ENCODE measurements around the gene COX11.

COX11 gene

DNA sequence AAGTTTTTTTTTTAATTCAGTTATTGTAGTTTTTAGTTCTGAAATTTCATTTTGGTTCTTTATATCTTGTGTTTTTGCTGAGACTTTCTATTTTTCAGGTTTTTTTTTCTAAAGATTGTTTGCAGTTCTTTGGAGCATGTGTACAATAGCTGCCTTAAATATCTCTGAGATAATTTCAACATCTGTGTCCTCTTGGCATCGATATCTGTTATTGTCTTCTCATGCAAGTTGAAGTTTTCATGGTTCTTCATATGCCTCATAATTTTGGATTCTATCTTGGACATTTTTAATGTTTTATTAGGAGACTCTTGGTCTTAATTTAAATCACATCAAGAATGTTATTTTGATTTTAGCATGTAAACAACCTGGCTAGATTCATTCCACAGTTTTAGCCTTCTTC, 22.8 kb downstream of the COX11 start:
- H3K4me2 ChIP-seq (ENCODE audit: insufficient read depth, low read length), result no peak overlapping the region
- no peaks in the 10 kb centered on the region for H3K79me2 ChIP-seq (ENCODE audit: insufficient read depth, low read length)
- no peak overlapping the region for H3K4me3 ChIP-seq (ENCODE audit: low read depth in 1 of 2, low read length in 2 of 2)
- no peak overlapping the region for H3K27ac ChIP-seq (ENCODE audit: low read length)
- H3K9ac ChIP-seq (ENCODE audit: low read depth, low read length), result no peak overlapping the region
- H3K4me1 ChIP-seq (ENCODE audit: insufficient read depth, low read length), result no peaks in the 10 kb centered on the region
- no peaks in the 10 kb centered on the region for H3K27me3 ChIP-seq (ENCODE audit: insufficient read depth, low read length, poor library complexity)
- TF ChIP-seq EZH2 (IDR thresholded peaks at IDR 0.05; ENCODE audit: borderline replicate concordance, low read depth, low read length, severe bottlenecking), result no peak
- TF ChIP-seq, protein P1, sequence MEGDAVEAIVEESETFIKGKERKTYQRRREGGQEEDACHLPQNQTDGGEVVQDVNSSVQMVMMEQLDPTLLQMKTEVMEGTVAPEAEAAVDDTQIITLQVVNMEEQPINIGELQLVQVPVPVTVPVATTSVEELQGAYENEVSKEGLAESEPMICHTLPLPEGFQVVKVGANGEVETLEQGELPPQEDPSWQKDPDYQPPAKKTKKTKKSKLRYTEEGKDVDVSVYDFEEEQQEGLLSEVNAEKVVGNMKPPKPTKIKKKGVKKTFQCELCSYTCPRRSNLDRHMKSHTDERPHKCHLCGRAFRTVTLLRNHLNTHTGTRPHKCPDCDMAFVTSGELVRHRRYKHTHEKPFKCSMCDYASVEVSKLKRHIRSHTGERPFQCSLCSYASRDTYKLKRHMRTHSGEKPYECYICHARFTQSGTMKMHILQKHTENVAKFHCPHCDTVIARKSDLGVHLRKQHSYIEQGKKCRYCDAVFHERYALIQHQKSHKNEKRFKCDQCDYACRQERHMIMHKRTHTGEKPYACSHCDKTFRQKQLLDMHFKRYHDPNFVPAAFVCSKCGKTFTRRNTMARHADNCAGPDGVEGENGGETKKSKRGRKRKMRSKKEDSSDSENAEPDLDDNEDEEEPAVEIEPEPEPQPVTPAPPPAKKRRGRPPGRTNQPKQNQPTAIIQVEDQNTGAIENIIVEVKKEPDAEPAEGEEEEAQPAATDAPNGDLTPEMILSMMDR (IDR thresholded peaks at IDR 0.05; ENCODE audit: borderline replicate concordance, extremely low read depth, low read length, poor library complexity, severe bottlenecking), result no peak
- H4K20me1 ChIP-seq (ENCODE audit: insufficient read depth, low read length), result no peaks in the 10 kb centered on the region
- ATAC-seq (ENCODE audit: insufficient read depth, low read depth) (no peak), DNase-seq (no peak)
- H2AFZ ChIP-seq (ENCODE audit: low read depth, low read length), result no peak overlapping the region
- H3K9me3 ChIP-seq (ENCODE audit: insufficient read depth, low read length, severe bottlenecking), result no peaks in the 10 kb centered on the region
- H3K36me3 ChIP-seq (ENCODE audit: insufficient read depth, low read length), result no peaks in the 10 kb centered on the region

DNA sequence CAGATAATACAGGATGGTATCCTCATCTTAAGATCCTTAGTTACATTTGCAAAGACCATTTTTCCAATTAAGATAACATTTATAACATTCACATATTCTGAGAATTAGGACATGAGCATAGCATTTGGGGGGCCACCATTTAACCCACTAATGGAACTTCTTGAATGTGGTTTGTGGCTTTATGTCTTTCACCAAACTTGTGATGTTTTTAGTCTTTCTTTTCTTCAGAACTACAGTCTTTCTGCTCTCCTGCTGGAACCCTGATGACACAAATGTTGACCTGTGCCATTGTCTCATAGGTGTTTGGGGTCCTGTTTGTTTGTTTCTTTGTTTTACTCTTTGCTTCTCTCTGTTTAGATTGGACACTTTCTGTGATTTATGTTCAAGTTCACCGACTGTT, 23.2 kb downstream of the COX11 start:
- Histone ChIP-seq H3K27ac (ENCODE audit: low read length) (no peak overlapping the region), H3K9ac (ENCODE audit: low read depth, low read length) (no peak overlapping the region), H3K36me3 (ENCODE audit: insufficient read depth, low read length) (no peaks in the 10 kb centered on the region), H3K27me3 (ENCODE audit: insufficient read depth, low read length, poor library complexity) (no peaks in the 10 kb centered on the region), H3K9me3 (ENCODE audit: insufficient read depth, low read length, severe bottlenecking) (no peaks in the 10 kb centered on the region), H3K4me3 (ENCODE audit: low read depth in 1 of 2, low read length in 2 of 2) (no peak overlapping the region), H3K79me2 (ENCODE audit: insufficient read depth, low read length) (no peaks in the 10 kb centered on the region), H4K20me1 (ENCODE audit: insufficient read depth, low read length) (no peaks in the 10 kb centered on the region), H2AFZ (ENCODE audit: low read depth, low read length) (no peak overlapping the region), H3K4me1 (ENCODE audit: insufficient read depth, low read length) (no peaks in the 10 kb centered on the region), H3K4me2 (ENCODE audit: insufficient read depth, low read length) (no peak overlapping the region)
- DNase-seq, result no peak
- no peak for ATAC-seq (ENCODE audit: insufficient read depth, low read depth)
- no peak for TF ChIP-seq EZH2 (IDR thresholded peaks at IDR 0.05; ENCODE audit: borderline replicate concordance, low read depth, low read length, severe bottlenecking)
- TF ChIP-seq, protein P1 (IDR thresholded peaks at IDR 0.05; ENCODE audit: borderline replicate concordance, extremely low read depth, low read length, poor library complexity, severe bottlenecking), result no peak

DNA sequence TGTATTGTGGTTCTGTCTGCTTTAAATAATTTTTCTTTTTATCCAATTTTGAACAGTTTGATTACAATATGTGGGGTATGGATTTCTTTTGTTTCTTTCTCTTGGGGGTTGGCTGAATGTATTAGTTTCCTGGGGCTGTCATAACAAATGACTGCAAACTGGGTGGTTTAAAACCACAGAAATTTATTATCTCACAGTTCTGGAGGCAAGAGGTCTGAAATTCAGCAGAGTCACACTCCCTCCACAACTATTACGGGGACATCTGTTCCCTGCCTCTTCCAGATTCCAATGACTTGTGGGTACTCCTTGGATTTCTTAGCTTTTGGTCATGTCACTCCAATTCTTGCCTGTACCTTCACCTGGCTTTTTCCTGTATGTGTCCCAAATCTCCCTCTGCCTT, 23.7 kb downstream of the COX11 start:
- H3K9ac ChIP-seq (ENCODE audit: low read depth, low read length), result no peak overlapping the region
- H3K9me3 ChIP-seq (ENCODE audit: insufficient read depth, low read length, severe bottlenecking), result no peaks in the 10 kb centered on the region
- no peak overlapping the region for H2AFZ ChIP-seq (ENCODE audit: low read depth, low read length)
- no peak for TF ChIP-seq EZH2 (IDR thresholded peaks at IDR 0.05; ENCODE audit: borderline replicate concordance, low read depth, low read length, severe bottlenecking)
- TF ChIP-seq, protein P1 (IDR thresholded peaks at IDR 0.05; ENCODE audit: borderline replicate concordance, extremely low read depth, low read length, poor library complexity, severe bottlenecking), result no peak
- H3K36me3 ChIP-seq (ENCODE audit: insufficient read depth, low read length), result no peaks in the 10 kb centered on the region
- no peak for ATAC-seq (ENCODE audit: insufficient read depth, low read depth)
- no peak overlapping the region for H3K4me3 ChIP-seq (ENCODE audit: low read depth in 1 of 2, low read length in 2 of 2)
- no peaks in the 10 kb centered on the region for H3K4me1 ChIP-seq (ENCODE audit: insufficient read depth, low read length)
- no peaks in the 10 kb centered on the region for H4K20me1 ChIP-seq (ENCODE audit: insufficient read depth, low read length)
- no peak for DNase-seq
- no peak overlapping the region for H3K4me2 ChIP-seq (ENCODE audit: insufficient read depth, low read length)
- no peak overlapping the region for H3K27ac ChIP-seq (ENCODE audit: low read length)
- H3K27me3 ChIP-seq (ENCODE audit: insufficient read depth, low read length, poor library complexity), result no peaks in the 10 kb centered on the region
- H3K79me2 ChIP-seq (ENCODE audit: insufficient read depth, low read length), result no peaks in the 10 kb centered on the region

DNA sequence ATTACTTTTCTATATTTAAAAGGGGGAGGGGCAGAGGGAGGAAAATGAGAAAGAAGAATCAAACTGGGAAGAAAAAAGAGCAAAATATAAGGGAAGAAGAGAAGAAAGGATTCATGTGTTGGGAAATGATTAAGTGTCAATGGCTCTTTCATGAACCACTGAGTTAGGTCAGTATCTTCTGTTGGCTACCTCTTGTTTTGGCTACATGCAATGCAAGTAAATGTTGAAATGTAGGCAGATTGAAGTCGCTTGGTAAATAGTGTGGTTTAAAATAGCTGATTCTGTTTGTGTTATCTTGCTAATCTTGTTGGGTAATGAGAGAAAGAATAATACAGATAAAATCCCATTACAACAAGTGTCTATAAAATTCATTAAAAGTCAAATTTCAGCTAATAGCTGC, 27.2 kb downstream of the COX11 start:
- H2AFZ ChIP-seq (ENCODE audit: low read depth, low read length), result no peak overlapping the region
- no peaks in the 10 kb centered on the region for H3K36me3 ChIP-seq (ENCODE audit: insufficient read depth, low read length)
- no peaks in the 10 kb centered on the region for H3K27me3 ChIP-seq (ENCODE audit: insufficient read depth, low read length, poor library complexity)
- no peaks in the 10 kb centered on the region for H3K4me1 ChIP-seq (ENCODE audit: insufficient read depth, low read length)
- no peak overlapping the region for H3K27ac ChIP-seq (ENCODE audit: low read length)
- no peaks in the 10 kb centered on the region for H3K79me2 ChIP-seq (ENCODE audit: insufficient read depth, low read length)
- H3K4me2 ChIP-seq (ENCODE audit: insufficient read depth, low read length), result no peak overlapping the region
- no peak overlapping the region for H3K9ac ChIP-seq (ENCODE audit: low read depth, low read length)
- H3K4me3 ChIP-seq (ENCODE audit: low read depth in 1 of 2, low read length in 2 of 2), result no peak overlapping the region
- H4K20me1 ChIP-seq (ENCODE audit: insufficient read depth, low read length), result no peaks in the 10 kb centered on the region
- TF ChIP-seq, protein P1 (IDR thresholded peaks at IDR 0.05; ENCODE audit: borderline replicate concordance, extremely low read depth, low read length, poor library complexity, severe bottlenecking), result no peak
- TF ChIP-seq EZH2 (IDR thresholded peaks at IDR 0.05; ENCODE audit: borderline replicate concordance, low read depth, low read length, severe bottlenecking), result no peak
- no peaks in the 10 kb centered on the region for H3K9me3 ChIP-seq (ENCODE audit: insufficient read depth, low read length, severe bottlenecking)
- DNase-seq, result no peak
- no peak for ATAC-seq (ENCODE audit: insufficient read depth, low read depth)

Measured in DND-41 (cell line).